Esophagus (tissue), 2 donors: ENCODE data around the gene PRKCSH. TPM values are rescaled to one million over a fixed set of nuclear protein-coding genes. Genes with fewer than 3 reads are reported as not detected.
A peak's percentile ranks its signal among the peaks of the same experiment; 100 is the strongest.
"Not testable (repeated sequence)": the region's sequence is repeated elsewhere in the genome, so short reads cannot be mapped to it uniquely, and the experiment has no call there.

Experiments used
- H3K27ac ChIP-seq, 2 donors: one replicate each; pipeline ENCODE4 v1.5.1; 2013; ENCODE audit warnings: low read depth in 2 of 2, mild to moderate bottlenecking in 2 of 2, inconsistent platforms in 1 of 2, low read length in 1 of 2, moderate library complexity in 1 of 2
- H3K27me3 ChIP-seq, 2 donors: one replicate each; pipeline ENCODE4 v1.6.1; 2013; ENCODE audit warnings: low read length in 2 of 2, control low read depth in 1 of 2, mild to moderate bottlenecking in 1 of 2; ENCODE audit not compliant: insufficient read depth in 2 of 2, control insufficient read depth in 1 of 2
- H3K36me3 ChIP-seq, 2 donors: one replicate each; pipeline ENCODE4 v1.6.1; 2013; ENCODE audit warnings: low read length in 1 of 2; ENCODE audit not compliant: control insufficient read depth in 2 of 2, insufficient read depth in 2 of 2
- H3K4me1 ChIP-seq, 2 donors: one replicate each; pipeline ENCODE4 v1.6.1; 2013; ENCODE audit warnings: low read length in 1 of 2; ENCODE audit not compliant: control insufficient read depth in 2 of 2, insufficient read depth in 2 of 2
- H3K4me3 ChIP-seq, 2 donors: one replicate each; pipeline ENCODE4 v1.5.1; 2013; ENCODE audit warnings: low read length in 2 of 2, mild to moderate bottlenecking in 2 of 2, low read depth in 1 of 2, moderate library complexity in 1 of 2
- H3K9me3 ChIP-seq, 2 donors: one replicate each; pipeline ENCODE4 v1.6.1; 2013; ENCODE audit warnings: mild to moderate bottlenecking in 2 of 2, low read depth in 1 of 2, low read length in 1 of 2, moderate library complexity in 1 of 2; ENCODE audit not compliant: control insufficient read depth in 2 of 2, insufficient read depth in 1 of 2
- WGBS, 2 donors: extraction: QIAGEN DNeasy Blood & Tissue Kit; methylation state at CpG; one replicate each; pipeline ENCODE4 v1.1.7; 2013; 5-methylcytosine and 5-hydroxymethylcytosine counted together
- polyA plus RNA-seq, 2 donors: library from polyadenylated mRNA; stranded (reverse); fragments of 200-250 nt; gene quantifications; one replicate each; pipeline ENCODE4 v1.2.3, GENCODE V29; 2013
- donor health status: healthy with polysubstance abuse.
- donor health status: Bipolar disorder and iron deficiency.

PRKCSH gene
- polyA plus RNA-seq, 2 donors: 76.7 to 86.9 TPM

DNA sequence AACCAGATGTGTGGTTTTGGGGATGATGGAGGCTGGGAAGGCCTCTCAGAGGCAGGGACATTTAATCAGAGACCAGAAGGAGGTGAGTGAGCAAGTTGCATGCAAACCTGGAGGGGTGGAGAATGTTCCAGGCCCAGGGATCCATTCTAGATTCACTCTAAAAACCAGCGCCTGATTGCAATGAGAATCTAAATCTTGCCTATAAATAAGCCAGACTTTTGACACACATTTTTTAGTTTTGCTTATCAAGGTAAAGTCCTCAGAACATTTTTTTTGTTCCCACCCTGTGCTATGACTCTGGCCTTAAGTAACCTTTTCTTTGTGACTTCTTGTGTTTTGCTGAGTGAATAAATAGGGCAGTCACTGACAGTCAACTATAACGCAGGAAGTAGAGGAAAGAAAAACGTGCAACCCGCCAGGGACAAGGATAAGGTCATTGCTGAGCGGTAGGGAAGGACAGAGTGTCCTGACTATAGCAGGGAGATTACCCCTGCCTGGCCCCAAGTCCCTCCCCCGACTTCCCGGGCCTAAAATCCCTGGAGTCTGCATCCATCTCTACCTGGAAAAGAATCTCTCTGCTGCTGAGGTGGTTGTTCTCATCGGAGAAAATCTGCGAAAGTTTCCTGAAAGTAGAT lies 30.7 kb upstream of the PRKCSH start:
- Histone ChIP-seq H3K27me3 (no peaks in the 10 kb centered on the region), H3K9me3 (no peaks in the 10 kb centered on the region), H3K27ac (no peak overlapping the region), H3K4me1 (no peaks in the 10 kb centered on the region), H3K36me3 (no peaks in the 10 kb centered on the region), H3K4me3 (no peak overlapping the region)
- 71% methylated on average over 9 of the region's 9 CpGs for WGBS, 2 donors

DNA sequence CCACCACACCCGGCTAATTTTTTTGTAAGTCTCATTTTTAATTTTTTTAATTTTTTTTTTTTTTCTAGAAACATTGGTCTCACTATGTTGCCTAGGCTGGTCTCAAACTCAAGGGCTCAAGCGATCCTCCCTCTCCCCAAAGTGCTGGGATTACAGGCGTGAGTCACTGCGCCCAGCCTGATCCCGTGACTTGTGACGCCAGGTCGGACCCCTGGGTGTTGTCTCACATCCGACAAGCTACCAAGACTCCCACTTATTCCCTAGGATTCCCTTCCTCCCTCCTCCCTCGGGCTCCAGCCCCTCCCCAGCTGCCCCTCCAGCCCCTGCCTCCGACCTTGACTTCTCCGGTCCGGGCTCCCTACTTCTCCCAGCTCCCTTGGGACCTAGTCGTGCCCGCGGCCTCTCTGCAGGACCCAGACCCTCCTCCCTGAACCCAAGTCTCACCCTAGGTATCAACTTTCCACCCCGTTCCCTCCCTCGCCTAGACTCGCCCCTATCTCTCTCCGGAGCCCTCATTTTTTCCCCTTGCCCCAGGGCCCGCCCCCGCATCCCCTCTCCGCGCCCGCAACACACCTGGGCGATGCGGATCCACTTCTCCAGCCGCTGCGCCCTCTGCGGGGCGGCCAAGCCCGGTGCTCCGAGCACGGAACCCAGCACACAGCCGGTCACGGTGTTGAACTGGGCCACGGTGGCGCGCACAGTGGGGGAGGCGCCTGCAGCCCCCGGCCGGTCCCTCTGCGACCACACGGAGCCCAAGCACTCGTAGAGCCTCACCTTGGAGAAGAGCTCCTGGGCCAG lies 29.4 kb upstream of the PRKCSH start:
- no peaks in the 10 kb centered on the region for H3K4me1 ChIP-seq
- no peak overlapping the region for H3K4me3 ChIP-seq
- H3K27me3 ChIP-seq: no peaks in the 10 kb centered on the region
- no peaks in the 10 kb centered on the region for H3K9me3 ChIP-seq
- H3K36me3 ChIP-seq: no peaks in the 10 kb centered on the region
- 48 to 50% methylated on average over 44 of the region's 44 CpGs for WGBS, 2 donors
- H3K27ac ChIP-seq: no peak overlapping the region

DNA sequence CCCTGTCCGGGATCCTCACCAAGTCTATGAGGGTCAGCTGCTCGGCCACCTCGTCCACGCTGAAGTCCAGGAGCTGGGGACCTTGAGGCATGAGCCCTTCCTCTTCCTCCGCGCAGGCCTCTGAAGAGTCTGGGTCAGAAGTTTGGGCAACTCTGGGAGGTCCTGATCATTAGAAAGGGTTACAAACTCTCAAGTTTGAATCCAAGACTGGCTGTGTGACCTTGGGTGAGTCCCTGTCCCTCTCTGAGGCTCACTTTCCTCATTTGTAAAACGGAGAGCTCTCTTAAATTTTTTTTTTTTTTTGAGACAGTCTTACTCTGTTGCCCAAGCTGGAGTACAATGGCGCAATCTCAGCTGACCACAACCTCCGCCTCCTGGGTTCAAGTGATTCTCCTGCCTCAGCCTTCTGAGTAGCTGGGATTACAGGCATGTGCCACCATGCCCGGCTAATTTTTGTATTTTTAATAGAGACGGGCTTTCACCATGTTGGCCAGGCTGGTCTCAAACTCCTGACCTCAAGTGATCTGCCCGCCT lies 28.7 kb upstream of the PRKCSH start:
- H3K27ac ChIP-seq, H3K27me3 ChIP-seq, H3K9me3 ChIP-seq, H3K36me3 ChIP-seq, H3K4me3 ChIP-seq, H3K4me1 ChIP-seq: not testable (repeated sequence)
- WGBS, 2 donors: 83 to 87% methylated on average over 12 of the region's 12 CpGs

DNA sequence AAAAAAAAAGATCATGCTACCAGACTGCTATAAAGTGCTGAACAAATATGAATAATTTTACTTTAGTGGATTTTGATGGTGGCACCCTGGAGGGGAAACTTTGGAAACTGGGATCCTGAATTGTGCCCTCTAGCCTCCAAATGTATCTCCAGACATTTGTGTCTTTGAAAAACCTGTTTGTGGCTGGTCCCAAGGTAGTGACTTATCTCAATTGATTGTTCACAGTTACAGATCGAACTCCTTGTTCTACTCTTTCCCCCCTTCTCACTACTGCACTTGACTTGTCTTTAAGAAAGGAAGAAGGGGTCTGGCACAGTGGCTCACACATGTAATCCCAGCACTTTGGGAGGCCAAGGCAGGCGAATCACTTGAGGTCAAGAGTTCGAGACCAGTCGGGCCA lies 26.8 kb upstream of the PRKCSH start:
- H3K4me1 ChIP-seq: no peaks in the 10 kb centered on the region
- no peak overlapping the region for H3K4me3 ChIP-seq
- no peaks in the 10 kb centered on the region for H3K9me3 ChIP-seq
- 86 to 89% methylated on average over 4 of the region's 4 CpGs for WGBS, 2 donors
- no peak overlapping the region for H3K27ac ChIP-seq
- no peaks in the 10 kb centered on the region for H3K27me3 ChIP-seq
- H3K36me3 ChIP-seq: no peaks in the 10 kb centered on the region

DNA sequence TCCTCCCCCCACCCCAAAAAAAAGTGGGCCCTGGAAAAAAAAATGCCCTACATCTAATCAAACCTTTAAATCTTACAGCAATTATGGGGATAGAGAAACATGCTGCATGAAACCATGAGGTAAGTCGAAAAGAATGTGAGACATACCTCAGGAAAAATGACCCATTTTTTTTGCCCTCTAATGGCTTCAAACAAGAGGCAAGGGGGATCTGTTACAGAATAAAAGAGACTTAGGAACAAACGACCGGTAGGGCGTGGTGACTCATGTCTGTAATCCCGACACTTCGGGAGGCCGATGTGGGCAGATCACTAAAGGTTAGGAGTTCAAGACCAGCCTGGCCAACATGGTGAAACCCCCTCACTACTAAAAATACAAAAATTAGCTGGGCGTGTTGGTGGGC lies 24.8 kb upstream of the PRKCSH start:
- no peaks in the 10 kb centered on the region for H3K4me1 ChIP-seq
- WGBS, 2 donors: 64 to 68% methylated on average over 8 of the region's 8 CpGs
- no peaks in the 10 kb centered on the region for H3K36me3 ChIP-seq
- no peaks in the 10 kb centered on the region for H3K27me3 ChIP-seq
- H3K27ac ChIP-seq: no peak overlapping the region
- H3K4me3 ChIP-seq: no peak overlapping the region
- H3K9me3 ChIP-seq: no peaks in the 10 kb centered on the region

DNA sequence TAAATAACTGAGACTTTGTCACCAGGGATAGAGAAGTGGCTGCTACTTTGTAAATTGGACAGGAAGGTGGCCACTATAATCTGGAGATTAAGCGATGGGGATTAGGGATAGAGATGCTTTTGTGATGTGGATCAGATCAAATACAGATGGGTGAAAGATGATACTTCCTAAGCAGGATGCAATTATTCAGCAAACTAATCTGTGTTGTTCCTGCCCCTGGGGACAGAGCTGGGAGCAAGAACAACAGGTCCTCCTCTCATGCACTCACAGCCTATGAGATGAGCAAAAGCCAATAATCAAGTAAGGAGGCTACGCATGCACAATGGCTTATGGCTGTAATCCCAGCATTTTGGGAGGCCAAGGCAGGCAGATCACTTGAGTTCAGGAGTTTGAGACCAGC lies 20.9 kb upstream of the PRKCSH start:
- Histone ChIP-seq H3K36me3 (no peaks in the 10 kb centered on the region), H3K4me1 (peaks cover 0 to 6% of the 10 kb centered on the region in 2 donors), H3K4me3 (no peak overlapping the region), H3K9me3 (peaks cover 0 to 2% of the 10 kb centered on the region in 2 donors), H3K27me3 (no peaks in the 10 kb centered on the region), H3K27ac (no peak overlapping the region)
- WGBS, 2 donors: 92 to 93% methylated on average over 2 of the region's 2 CpGs

DNA sequence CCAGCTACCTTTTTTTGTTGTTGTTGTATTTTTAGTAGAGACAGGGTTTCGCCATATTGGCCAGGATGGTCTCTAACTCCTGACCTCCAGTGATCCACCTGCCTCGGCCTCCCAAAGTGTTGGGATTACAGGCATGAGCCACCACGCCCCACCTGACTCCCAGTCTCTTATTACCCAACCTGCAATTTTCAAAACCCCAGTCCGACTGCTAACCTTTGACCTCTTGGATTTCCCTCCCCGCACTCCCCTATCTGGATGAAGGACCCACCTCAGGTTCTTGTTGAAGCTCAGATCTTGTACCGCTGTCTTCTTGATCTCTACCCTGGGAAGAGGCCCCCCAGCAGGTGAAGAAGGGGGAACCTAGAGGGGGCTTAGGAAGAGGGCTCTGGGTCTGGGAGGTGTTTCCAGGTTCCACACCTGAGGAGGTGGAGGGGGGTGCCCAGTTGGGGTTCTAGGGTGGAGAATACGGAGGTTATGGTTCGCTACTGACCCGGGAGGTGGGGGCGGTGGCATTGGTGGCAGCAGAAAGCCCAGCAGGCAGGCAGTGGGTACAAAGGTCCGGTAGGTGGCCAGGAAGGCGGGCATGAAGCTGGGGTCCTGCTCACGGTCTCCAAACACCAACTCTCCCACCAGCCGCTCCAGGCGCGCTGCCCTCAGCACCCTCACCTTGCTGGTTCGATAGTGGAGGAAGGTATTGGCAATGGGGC lies 18.9 kb upstream of the PRKCSH start:
- Histone ChIP-seq H3K27ac (no peak overlapping the region), H3K4me3 (no peak overlapping the region), H3K36me3 (no peaks in the 10 kb centered on the region), H3K27me3 (no peaks in the 10 kb centered on the region), H3K9me3 (peaks cover 0 to 2% of the 10 kb centered on the region in 2 donors), H3K4me1 (peaks cover 3 to 10% of the 10 kb centered on the region in 2 donors)
- 91 to 93% methylated on average over 17 of the region's 17 CpGs for WGBS, 2 donors

DNA sequence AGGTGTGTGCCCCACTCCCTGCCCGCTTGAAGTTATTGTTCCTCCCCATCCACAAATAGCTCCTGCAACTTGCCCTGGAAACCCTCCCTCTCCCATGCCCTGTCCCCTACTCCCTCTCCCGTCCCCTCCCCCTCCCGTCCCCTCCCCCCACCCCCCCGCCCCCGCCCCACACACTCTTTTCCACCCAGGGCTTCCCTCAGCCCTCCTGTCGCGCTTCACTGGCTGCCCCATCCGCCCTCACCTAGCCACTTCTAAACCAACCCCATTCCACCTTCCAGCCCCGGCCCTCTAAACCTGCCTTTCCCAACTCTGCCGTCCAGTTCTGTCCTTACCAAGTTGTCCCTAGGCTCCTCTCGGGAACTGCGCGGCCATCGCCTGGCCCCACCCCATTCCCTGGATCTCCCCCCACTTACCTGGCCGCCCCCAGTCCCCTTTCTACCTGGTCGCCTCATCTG lies 17.3 kb upstream of the PRKCSH start:
- H3K27me3 ChIP-seq: no peaks in the 10 kb centered on the region
- WGBS, 2 donors: 7 to 8% methylated on average over 10 to 14 of the region's 16 CpGs
- peaks cover 8 to 19% of the 10 kb centered on the region in 2 donors for H3K4me1 ChIP-seq
- peaks cover 0 to 2% of the 10 kb centered on the region in 2 donors for H3K9me3 ChIP-seq
- peak overlapping the region in 1 of 2 donors; percentile 1 for H3K4me3 ChIP-seq
- H3K36me3 ChIP-seq: no peaks in the 10 kb centered on the region
- H3K27ac ChIP-seq: no peak overlapping the region
